ENCODE data around the gene CFAP57.

DNA sequence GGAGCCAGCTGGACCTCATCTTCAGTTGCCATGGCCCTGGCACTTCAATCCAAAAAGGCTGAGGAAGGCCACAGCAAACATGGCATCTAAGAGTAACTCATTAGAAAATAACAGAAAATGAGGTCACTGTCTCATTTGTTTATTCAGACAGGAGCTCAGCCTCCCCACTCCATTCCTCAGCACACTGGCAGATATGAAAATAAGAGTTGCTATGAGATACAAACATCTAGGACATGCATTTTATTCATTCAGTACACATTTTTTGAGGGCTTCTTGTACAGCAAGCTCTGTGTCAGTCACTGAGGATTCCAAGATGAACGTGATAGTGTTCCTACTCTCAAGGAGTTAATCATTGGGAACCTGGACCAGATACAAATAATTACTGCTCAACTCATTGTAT, 65.0 kb downstream of the CFAP57 start:
- TF ChIP-seq POLR2AphosphoS5 (IDR thresholded peaks at IDR 0.05), result no peak
- TF ChIP-seq, protein P1, sequence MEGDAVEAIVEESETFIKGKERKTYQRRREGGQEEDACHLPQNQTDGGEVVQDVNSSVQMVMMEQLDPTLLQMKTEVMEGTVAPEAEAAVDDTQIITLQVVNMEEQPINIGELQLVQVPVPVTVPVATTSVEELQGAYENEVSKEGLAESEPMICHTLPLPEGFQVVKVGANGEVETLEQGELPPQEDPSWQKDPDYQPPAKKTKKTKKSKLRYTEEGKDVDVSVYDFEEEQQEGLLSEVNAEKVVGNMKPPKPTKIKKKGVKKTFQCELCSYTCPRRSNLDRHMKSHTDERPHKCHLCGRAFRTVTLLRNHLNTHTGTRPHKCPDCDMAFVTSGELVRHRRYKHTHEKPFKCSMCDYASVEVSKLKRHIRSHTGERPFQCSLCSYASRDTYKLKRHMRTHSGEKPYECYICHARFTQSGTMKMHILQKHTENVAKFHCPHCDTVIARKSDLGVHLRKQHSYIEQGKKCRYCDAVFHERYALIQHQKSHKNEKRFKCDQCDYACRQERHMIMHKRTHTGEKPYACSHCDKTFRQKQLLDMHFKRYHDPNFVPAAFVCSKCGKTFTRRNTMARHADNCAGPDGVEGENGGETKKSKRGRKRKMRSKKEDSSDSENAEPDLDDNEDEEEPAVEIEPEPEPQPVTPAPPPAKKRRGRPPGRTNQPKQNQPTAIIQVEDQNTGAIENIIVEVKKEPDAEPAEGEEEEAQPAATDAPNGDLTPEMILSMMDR (IDR thresholded peaks at IDR 0.05), result no peak
- TF ChIP-seq POLR2A (IDR thresholded peaks at IDR 0.05), result no peak

Data from prostate gland (tissue), 2 donors.